Kidney epithelial cell (primary cell): Measurements from ENCODE around the gene PDZD7. TPM values are rescaled to one million over a fixed set of nuclear protein-coding genes. Genes with fewer than 3 reads are reported as not detected.

Experiments
- DNase-seq: peaks from one replicate; pipeline ENCODE4 v3.0.0-alpha.2; 2010; ENCODE audit warnings: low read depth
- H3K27me3 ChIP-seq: 2 replicates; pipeline ENCODE4 v1.6.0; 2011; ENCODE audit warnings: low read length; ENCODE audit not compliant: control insufficient read depth, insufficient read depth
- H3K36me3 ChIP-seq: 2 replicates; pipeline ENCODE4 v1.5.1; 2011; ENCODE audit warnings: low read length; ENCODE audit not compliant: control insufficient read depth, insufficient read depth
- H3K4me3 ChIP-seq: 2 replicates; pipeline ENCODE4 v1.5.1; 2011; ENCODE audit warnings: low read depth, mild to moderate bottlenecking, control low read depth, low read length
- total RNA-seq: library from RNA; depleted of rRNA; stranded (reverse); fragments of >200 nt; gene quantifications from 2 replicates; pipeline ENCODE4 v1.2.3, GENCODE V29; 2015
- TF ChIP-seq, protein P1 (sequence below): IDR thresholded peaks from 2 replicates; pipeline ENCODE4 v1.5.1; 2011; ENCODE audit warnings: mild to moderate bottlenecking, moderate library complexity, low read length, control low read depth, inconsistent platforms; ENCODE audit not compliant: insufficient read depth, poor library complexity, severe bottlenecking

PDZD7 gene
- total RNA-seq, 1 donor from 2014 or later = 3.5 TPM

- TF ChIP-seq, protein P1, sequence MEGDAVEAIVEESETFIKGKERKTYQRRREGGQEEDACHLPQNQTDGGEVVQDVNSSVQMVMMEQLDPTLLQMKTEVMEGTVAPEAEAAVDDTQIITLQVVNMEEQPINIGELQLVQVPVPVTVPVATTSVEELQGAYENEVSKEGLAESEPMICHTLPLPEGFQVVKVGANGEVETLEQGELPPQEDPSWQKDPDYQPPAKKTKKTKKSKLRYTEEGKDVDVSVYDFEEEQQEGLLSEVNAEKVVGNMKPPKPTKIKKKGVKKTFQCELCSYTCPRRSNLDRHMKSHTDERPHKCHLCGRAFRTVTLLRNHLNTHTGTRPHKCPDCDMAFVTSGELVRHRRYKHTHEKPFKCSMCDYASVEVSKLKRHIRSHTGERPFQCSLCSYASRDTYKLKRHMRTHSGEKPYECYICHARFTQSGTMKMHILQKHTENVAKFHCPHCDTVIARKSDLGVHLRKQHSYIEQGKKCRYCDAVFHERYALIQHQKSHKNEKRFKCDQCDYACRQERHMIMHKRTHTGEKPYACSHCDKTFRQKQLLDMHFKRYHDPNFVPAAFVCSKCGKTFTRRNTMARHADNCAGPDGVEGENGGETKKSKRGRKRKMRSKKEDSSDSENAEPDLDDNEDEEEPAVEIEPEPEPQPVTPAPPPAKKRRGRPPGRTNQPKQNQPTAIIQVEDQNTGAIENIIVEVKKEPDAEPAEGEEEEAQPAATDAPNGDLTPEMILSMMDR = no peak
- Histone ChIP-seq H3K4me3 (no peak overlapping the region), H3K27me3 (no peaks in the 10 kb centered on the region), H3K36me3 (peaks cover 5% of the 10 kb centered on the region)
- no peak for DNase-seq
Measured at GRCh38 chr10:101005869-101006567, 24.9 kb downstream of the PDZD7 start.

DNA sequence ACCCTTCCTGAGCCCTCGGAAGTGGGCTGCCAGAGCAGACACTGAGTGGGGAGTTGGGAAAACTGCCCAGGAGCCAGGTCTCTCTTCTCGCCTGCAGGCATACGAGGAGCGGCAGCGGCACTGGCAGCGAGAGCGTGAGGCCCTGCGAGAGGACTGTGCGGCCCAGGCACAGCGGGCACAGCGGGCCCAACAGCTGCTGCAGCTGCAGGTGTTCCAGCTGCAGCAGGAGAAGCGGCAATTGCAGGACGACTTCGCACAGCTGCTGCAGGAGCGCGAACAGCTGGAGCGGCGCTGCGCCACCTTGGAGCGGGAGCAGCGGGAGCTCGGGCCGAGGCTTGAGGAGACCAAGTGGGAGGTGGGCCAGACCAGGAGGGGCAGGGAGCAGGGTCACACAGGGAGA lies 25.6 kb downstream of the PDZD7 start:
- H3K27me3 ChIP-seq = no peaks in the 10 kb centered on the region
- TF ChIP-seq, protein P1 = no peak
- H3K36me3 ChIP-seq = peaks cover 5% of the 10 kb centered on the region
- H3K4me3 ChIP-seq = no peak overlapping the region
- DNase-seq = no peak

DNA sequence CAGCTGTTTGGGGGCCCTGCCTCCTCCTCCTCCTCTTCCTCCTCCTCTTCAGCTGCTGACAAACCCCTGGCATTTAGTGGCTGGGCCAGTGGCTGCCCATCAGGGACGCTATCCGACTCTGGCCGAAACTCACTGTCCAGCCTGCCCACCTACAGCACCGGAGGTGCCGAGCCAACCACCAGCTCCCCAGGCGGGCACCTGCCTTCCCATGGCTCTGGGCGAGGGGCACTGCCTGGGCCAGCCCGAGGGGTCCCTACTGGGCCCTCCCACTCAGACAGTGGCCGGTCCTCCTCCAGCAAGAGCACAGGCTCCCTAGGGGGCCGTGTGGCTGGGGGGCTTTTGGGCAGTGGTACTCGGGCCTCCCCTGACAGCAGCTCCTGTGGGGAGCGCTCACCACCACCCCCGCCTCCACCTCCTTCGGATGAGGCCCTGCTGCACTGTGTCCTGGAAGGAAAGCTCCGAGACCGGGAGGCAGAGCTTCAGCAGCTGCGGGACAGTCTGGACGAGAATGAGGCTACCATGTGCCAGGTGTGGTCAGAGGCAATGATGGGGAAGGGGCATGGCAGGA lies 27.2 kb downstream of the PDZD7 start:
- TF ChIP-seq, protein P1 = no peak
- H3K36me3 ChIP-seq = peaks cover 5% of the 10 kb centered on the region
- H3K27me3 ChIP-seq = no peaks in the 10 kb centered on the region
- no peak overlapping the region for H3K4me3 ChIP-seq
- no peak for DNase-seq

DNA sequence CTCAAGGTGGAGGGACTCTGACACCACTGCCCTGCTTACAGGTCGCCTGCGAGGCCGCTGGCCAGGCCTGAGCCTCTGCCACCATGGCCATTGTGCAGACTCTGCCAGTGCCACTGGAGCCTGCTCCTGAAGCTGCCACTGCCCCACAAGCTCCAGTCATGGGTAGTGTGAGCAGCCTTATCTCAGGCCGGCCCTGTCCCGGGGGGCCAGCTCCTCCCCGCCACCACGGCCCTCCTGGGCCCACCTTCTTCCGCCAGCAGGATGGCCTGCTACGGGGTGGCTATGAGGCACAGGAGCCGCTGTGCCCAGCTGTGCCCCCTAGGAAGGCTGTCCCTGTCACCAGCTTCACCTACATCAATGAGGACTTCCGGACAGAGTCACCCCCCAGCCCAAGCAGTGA lies 28.5 kb downstream of the PDZD7 start:
- Histone ChIP-seq H3K4me3 (no peak overlapping the region), H3K27me3 (no peaks in the 10 kb centered on the region), H3K36me3 (peaks cover 5% of the 10 kb centered on the region)
- no peak for DNase-seq
- TF ChIP-seq, protein P1 = no peak

- peak overlapping the region; percentile 26 for H3K4me3 ChIP-seq
- DNase-seq = no peak
- TF ChIP-seq, protein P1 = no peak
- no peaks in the 10 kb centered on the region for H3K27me3 ChIP-seq
- peaks cover 5% of the 10 kb centered on the region for H3K36me3 ChIP-seq
Measured at GRCh38 chr10:101001659-101002035, 29.3 kb downstream of the PDZD7 start.

- DNase-seq = no peak
Measured at GRCh38 chr10:101000915-101001658, 29.8 kb downstream of the PDZD7 start.

More at GRCh38 chr10:101000915-101001658, 29.8 kb downstream of the PDZD7 start:
- peak overlapping the region; percentile 90 for H3K4me3 ChIP-seq
- peaks cover 4% of the 10 kb centered on the region for H3K36me3 ChIP-seq
- TF ChIP-seq, protein P1 = no peak
- no peaks in the 10 kb centered on the region for H3K27me3 ChIP-seq
